Skin epidermis (tissue), 12 donors: ENCODE data around the gene QRFP.
A peak's percentile ranks its signal among the peaks of the same experiment; 100 is the strongest.
"Not testable (repeated sequence)": the region's sequence is repeated elsewhere in the genome, so short reads cannot be mapped to it uniquely, and the experiment has no call there.

ENCODE experiments used
- H3K27ac ChIP-seq, 21 experiments: fragments of 200-600 bp; sonication (generic) in 11 of 21; one replicate each; pipeline ENCODE4 v1.5.0; 2020; ENCODE audit warnings: mild to moderate bottlenecking in 3 of 21, inconsistent platforms in 2 of 21, moderate library complexity in 2 of 21
- H3K4me3 ChIP-seq, 7 experiments: fragments of 200-600 bp; sonication (generic) in 2 of 7; one replicate each; pipeline ENCODE4 v1.5.0; 2020; ENCODE audit warnings: inconsistent platforms in 2 of 7, mild to moderate bottlenecking in 2 of 7, moderate library complexity in 1 of 7

Gene QRFP

DNA sequence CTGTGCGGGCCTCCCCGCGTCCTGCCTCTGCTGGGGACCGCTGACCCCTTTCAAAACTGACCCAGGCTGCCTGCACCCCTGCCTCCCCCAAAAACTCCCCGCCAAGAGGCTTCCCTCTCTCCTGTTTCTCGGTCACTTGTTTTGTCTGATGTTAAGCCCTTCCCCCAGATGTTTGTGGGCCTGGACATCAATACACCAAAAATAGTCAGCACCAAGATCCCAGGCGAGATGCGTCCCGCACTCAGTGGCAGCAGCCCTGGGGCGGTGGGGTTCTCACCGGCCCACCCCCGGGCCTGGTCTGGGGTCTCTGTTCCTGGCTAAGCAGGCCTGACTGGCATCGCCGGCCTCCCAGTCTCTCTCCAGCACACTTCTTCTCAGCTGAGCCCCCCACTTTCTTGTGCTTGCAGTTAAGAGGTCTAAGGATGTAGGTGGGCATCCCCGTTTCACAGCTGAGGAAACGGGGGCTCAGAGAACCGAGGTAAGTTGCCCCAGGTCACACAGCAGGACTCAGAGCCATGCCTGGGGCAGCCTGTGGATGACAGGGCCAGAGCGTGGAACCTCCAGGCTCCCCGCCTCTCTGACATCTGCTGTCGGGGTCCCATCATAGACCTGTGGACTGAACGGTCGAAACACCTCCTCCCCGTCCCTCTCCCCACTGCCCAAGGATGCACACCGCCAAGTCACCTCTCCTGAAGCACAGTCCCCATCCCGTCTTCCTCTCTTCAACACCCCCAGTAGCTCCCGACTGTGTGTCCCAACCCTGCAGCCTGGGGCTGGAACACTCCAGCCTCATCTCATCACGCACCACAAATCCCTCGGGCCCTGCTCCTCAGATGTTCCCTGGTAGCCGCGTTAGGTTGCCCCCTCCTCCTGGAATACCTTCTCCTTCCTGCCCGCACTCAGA lies 25.6 kb upstream of the QRFP start:
- no peak overlapping the region for H3K27ac ChIP-seq
- H3K4me3 ChIP-seq, result no peak overlapping the region

DNA sequence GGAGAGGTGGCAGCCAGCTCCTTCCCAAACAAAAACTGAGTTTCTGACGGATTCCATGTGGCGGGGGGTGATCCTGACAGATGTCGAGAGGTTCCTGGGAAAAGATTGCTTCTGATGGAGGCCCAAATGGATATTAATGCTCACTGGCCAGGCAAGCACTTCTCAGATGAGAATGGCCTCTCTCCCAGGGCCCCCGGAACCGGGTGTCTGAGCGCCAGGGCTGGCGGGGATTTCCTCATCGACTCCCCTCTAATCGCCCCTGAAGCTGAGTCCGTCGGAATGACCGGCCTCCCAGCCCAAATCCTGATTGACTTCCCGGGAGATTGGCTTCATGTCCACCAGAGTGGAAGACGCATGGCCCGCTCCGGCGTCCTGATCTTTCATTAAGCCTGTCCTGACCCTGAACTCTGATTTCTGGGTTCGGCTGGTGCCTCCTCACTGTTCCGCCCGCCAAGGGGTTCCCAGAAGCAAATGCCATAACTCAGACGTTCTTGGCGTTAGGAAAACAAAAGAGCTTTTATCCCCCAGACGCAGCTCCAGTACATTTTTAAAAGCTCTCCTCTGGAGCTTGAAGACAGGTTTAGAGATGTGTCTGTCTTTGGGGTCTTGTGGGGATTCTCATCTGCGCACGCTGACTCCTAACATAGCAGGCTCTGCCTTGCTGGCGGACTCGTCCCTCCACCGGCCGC lies 24.8 kb upstream of the QRFP start:
- Histone ChIP-seq H3K4me3 (no peak overlapping the region), H3K27ac (no peak overlapping the region)

DNA sequence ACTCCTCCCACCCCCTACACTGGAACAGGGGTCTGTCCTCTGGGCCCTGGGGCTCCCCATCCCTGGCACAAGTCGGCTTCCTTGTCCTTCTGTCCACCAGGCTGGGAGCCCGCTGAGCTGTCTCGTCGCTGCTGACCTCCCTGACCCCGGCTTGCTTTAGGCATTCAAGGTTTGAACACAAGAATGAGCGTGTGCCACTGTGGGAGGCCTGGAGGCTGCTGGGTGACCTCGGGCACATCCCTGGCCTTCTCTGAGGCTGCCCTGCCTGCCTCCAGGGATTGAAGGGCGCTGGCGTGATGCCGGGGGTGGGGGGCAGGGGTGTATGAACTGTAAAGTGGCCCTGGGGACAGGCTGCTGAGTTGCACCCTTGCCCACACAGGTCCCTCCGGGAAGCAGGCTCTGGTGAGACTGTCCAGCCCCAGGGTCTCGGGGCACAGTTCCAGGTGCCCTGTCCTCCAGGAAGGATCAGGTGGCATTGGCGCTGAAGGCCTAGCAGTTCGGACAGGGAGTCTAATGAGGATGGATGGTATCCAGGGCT lies 24.2 kb upstream of the QRFP start:
- Histone ChIP-seq H3K27ac (no peak overlapping the region), H3K4me3 (no peak overlapping the region)

DNA sequence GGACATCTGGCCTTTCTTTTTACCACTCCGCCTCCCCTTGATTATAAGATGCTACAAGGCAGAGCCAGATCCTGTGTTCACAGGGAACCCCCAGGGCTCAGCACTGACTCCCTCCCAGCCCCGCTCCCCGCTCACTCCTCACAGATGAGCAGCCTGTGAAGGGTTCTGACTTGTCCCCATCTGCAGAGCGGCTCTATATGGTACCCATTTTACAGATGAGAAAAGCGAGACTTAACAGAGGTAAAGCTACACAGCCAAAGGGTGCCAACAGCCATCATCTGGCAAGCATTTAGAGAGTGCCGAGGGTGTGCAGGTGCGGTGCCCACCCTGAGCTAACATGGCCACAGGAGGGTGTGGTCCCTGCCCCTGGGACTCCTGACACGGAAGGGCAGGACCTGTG lies 23.6 kb upstream of the QRFP start:
- Histone ChIP-seq H3K27ac (no peak overlapping the region), H3K4me3 (no peak overlapping the region)

DNA sequence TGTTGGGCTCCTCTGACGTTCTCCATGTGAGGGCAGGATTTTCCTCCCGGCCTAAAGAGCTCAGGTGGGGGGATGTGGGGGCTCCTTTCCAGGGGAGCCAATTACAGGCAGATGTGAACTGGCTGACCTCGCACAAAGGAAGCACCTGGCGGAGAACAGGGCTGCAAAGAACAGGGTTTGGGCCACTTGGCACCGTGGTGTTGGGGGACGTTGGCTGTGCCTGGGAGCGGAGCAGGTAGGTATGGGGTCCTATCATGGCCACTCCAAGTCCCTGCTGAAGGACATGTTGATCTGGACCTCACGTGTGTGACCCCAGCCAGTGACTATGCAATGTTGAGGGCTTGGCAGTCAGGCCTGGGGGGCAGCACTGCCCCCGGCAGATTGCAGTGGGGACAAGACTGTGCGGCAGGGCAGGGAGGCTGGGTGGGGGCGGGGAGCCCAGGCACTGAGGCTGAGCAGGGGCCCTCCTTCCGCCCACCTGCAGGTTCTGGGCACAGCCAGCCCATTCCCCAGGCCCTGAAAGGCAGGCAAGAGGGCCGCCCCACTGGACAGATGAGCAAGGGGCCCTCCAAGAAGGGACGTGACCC lies 23.0 kb upstream of the QRFP start:
- Histone ChIP-seq H3K27ac (no peak overlapping the region), H3K4me3 (no peak overlapping the region)

DNA sequence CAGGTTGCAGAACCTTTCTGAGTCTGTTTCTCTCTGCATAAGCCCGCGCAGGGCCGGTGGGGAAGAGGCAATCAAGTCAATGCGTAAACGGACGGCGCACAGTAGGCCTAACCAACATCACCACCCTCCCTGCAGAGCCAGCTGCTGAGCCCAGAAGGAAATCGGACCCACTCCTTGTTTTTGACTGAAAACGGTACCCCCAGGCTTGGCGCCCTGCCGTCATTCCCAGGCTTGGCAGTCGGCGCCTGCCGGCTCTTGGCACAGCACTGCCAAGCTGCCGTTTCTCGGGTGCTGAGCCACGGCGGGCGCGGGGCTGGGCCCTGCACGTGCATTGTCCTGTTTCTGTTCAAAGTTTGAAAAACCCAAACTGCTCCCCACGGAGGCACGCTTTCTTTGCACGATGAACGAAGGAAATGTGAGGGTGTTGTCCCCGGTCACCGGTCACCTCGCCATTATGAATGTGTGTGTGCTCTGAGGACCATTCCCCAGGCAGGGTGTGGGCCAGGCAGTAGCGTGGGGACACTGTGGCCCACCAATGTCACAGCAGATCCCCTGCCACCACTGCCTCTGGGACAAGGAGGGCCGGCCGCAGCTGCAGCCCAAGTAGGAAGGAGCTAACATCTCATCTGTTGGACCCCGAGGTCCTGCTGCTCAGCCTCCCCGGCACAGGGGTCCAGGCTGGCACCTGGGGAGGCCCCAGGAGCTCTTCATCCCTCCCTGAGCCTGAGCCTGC lies 22.4 kb upstream of the QRFP start:
- Histone ChIP-seq H3K4me3 (no peak overlapping the region), H3K27ac (no peak overlapping the region)

DNA sequence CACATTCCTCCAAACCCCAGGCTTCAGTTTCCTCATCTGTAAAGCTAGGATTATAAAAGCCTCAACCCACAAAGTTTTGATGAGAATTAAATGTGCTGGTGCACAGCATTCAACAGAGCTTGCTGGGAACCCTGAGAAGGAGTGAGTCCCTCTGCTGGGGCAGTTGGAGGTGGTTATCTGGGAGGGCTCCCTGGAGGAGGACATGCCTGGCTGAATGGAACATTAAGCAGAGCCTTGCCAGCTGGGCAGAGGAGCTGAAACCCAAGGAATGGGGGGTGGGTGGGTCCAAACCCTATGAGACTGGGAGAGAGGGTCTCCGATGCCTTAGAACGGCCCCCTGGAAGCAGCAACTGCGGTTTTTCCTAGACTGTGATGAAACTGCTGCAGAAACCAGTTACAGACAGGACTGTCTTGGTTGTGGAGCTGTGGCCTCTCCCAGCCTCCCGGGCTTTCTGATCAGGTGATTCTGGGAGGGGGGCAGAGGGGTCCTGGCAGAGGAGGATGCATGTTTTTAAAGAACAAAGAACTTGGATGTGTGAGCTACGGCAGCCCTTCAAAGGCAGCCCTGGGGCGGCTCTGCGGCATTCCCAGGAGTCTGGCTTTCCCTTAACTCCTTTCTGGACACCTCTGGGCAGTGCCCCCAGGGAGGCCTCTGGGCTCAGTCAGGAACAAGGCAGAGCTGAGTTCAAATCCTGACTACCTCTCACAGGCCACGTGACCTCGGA lies 21.7 kb upstream of the QRFP start:
- H3K27ac ChIP-seq, result no peak overlapping the region
- H3K4me3 ChIP-seq, result no peak overlapping the region

DNA sequence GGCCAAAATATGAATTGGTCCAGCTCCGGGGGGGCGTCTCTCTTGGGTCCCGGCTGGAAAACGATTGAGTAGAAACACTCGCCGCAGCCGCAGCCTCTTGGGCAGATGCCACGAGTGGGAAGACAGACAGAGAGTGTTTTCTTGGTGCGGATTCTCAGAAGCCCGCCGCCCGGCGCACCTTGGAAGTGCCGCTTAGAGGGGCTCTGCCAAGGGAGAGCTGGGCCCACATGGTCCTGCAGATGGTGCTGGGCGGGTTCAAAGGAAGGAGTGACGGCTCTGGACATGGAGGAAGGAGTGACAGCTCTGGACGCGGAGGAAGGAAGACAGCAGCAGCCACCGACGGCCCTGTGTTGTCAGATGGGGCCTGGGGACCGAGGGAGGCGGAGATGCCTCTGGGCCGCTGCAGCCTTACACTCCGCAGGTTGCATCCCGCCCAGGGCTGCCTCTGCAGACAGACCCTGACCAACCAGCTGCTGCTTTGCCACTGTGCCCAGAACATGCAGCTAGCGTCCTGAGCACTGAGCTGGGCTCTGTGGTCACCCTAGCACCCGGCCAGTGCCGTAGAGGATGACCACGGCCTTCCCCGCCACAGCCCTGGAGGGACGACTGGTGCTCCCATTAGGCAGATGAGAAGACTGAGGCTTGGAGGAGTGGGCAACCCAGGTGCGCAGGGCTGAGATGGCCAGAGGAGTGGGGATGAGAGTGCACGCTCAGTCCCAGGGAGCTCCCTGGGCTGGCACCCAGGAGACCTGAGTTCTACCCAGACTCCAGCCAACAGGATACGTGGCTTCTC lies 20.8 kb upstream of the QRFP start:
- no peak overlapping the region for H3K4me3 ChIP-seq
- no peak overlapping the region for H3K27ac ChIP-seq

DNA sequence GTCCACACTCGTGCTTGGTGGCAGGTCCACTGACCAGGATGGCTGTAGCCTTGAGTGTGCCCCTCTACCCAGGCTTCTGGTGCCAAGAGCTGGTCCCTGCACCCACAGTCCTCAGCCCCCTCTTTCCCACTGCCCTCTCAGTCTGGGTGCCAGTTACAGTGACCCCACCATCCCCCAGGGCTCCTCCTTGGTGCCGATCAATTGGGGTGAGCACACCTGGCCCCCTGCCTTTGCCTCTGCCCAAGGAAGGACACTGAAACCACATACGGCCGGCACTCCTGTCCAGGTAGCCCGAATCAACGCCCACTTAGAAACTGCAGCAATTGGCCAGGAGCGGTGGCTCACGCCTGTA lies 18.5 kb upstream of the QRFP start:
- Histone ChIP-seq H3K4me3 (no peak overlapping the region), H3K27ac (no peak overlapping the region)

DNA sequence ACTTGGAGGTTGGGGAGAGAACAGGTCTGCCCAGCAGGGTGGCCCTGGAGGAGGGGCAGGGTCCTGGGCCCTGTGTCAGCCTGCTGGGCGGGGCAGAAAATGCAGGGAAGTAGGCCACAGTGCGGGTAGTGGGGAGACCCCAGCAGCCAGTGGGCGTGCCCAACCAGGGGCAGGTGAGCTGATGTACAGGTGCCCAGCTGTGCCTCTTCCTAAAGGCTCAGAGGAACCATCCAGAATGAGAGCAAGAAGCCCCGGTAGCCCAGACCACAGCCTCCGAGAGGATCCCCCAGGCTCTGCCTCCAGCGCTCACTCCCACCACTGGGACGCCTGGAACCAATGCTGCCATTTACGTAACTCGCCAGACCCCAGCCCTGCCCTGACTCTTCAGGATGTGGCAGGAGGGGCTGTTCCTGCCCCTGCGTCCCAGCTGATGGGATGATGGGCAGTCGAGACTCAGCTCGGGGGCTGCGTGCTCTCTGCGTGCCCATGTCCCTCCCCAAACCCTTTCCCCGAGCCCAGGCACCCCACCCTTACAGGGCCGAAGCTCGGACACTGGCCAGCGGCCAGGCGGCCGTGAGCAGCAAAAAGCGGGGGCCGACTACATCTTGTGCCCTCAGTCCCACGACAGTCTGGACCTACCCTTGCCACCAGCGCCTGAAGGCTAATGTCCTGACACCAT lies 17.9 kb upstream of the QRFP start:
- Histone ChIP-seq H3K4me3 (no peak overlapping the region), H3K27ac (no peak overlapping the region)

DNA sequence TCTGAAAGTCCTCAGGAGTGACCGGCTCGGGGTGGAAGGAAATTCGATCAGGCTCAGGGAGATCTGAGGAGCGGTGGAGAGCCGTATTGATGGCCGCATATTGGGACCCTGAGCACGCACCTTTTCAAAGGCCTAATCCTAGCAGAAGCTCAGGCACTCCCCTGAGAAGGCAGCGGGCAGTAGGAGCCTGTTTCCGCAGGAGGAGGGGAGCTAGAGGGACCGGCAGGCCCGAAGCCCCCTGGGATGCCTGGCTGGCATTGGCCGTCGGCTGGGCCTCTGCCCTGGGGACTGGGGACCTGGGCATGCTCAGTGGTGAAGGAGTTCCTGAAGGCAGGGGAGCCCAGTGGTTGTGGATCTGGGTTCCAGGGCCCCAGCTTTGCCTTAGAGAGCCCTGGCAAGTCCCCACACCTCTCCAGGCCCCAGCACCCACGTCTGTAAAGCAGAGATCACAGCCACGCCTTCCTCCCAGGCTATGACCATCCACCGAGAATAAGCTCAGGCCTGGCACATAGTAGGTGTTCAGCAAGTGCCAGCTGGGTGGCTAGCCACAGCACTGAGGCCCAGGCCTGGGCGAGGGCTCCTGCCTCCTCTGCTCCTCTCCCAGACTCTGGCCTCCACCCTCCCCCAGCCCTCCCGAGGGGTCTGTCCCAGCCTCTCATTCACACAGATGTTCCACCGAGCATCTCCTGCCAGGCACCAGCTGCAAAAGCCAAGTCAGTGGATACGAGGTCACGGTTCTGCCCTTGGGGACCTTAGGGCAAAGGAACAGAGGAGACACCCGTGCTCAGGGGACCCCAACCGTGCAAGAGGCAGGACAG lies 17.2 kb upstream of the QRFP start:
- Histone ChIP-seq H3K27ac (peak overlapping the region in 1 of 21 experiments; percentile 19), H3K4me3 (no peak overlapping the region)

DNA sequence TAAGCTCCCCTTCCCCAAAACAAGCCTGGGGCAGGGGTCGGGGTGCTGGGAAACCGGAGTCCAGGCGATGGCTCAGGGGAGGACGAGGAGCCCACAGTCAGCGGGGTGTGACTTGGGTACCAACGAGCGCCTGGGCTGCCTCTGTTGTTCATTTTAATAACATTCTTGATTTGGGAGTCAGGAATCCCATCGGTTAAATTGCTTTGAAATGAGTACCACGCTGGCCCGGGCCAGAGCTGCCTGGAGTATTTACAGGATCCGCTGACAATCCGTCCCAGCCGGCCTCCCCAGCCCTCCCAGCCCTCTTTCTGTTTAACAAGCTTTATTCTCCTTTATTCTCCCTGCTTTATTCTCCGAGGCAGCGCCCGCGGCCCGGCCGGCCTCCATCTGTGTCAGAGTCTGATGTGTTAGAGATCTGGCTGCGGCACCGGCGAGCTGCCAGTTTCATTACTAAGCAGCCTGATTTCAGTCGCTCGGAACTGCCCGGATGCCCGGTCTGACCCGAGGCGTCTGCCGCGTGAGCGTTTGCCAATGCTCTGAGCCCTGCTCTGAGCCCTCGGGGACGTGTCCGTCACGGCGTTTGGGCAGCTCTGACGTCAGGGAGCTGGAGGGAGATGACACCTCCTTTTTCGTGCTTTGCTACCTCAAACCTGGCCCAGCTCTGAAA lies 16.5 kb upstream of the QRFP start:
- no peak overlapping the region for H3K4me3 ChIP-seq
- H3K27ac ChIP-seq, result peak overlapping the region in 2 of 21 experiments; percentile 11 to 19

DNA sequence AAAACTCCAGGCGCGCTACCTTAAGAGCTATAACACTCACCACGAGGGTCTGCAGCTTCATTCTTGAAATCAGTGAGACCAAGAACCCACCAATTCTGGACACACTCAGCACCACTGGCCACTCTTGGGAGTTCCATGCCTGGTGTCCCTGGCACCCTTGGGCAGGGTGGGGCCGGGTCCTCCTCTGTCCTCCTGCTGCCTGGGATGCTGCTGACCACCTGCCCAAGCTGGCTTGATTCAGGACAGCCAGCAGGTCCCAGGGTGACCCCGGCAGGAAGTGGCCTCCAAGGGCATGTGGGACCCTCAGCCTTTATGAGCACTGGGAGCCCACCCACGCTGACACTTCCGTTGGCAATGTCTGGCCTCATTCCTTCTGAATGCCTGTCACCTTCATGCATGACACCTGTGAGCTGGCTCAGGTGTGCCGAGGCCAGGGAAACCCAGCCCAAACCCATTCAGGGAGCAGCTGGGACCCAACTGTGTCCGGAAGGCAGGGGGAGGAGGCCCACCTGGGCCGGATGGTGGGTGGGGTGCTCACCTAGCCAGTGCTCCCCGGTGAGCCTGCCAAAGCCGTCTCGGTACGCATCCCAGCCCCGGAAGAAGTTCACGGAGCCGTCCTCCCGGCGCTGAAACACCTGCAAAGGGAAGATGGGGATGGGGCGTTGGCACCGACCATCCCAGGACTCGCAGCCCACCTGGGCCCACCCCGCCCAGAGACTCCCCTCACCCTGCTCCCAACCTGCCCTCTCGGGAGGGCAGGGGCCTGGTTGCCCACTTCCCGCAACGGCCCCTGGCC lies 14.8 kb upstream of the QRFP start:
- H3K4me3 ChIP-seq, result no peak overlapping the region
- H3K27ac ChIP-seq, result no peak overlapping the region

DNA sequence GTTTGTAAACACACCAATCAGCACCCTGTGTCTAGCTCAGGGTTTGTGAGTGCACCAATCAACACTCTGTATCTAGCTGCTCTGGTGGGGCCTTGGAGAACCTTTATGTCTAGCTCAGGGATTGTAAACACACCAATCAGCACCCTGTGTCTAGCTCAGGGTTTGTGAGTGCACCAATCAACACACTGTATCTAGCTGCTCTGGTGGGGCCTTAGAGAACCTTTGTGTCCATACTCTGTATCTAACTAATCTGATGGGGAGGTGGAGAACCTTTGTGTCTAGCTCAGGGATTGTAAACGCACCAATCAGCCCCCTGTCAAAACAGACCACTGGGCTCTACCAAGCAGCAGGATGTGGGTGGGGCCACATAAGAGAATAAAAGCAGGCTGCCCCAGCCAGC lies 14.1 kb upstream of the QRFP start:
- not testable (repeated sequence) for H3K27ac ChIP-seq

DNA sequence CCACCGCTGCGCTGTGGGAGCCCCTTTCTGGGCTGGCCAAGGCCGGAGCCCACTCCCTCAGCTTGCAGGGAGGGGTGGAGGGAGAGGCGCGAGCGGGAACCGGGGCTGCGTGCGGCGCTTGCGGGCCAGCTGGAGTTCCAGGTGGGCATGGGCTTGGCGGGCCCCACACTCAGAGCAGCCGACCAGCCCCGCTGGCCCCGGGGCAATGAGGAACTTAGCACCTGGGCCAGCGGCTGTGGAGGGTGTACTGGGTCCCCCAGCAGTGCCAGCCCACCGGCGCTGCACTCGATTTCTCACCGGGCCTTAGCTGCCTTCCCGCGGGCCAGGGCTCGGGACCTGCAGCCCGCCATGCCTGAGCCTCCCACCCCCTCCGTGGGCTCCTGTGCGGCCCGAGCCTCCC lies 13.4 kb upstream of the QRFP start:
- H3K4me3 ChIP-seq, H3K27ac ChIP-seq: not testable (repeated sequence)

More for the DNA sequence above, 14.1 kb upstream of the QRFP start:
- not testable (repeated sequence) for H3K4me3 ChIP-seq

DNA sequence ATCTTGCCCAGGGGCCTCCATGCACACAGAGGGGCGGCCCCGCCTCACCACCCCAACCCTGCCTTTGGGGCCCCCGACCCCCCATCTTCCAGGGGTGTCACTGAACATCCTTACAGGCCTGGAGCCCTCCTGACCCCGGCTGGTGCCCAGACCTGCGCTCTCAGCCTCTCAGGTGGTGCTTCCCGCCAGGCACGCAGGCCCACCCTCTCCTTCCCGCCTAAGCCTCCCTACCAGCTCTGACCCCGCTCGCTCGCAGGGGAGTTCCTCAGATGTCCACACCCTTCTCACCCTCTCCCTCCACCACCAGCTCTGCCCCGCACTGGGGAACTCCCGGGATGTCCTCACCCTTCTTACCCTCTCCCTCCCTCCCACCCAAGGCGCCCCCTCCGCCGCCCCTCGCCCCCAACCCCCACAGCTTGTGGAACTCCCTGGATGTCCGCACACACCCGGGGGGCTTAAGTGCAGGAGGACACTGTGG lies 12.3 kb upstream of the QRFP start:
- Histone ChIP-seq H3K4me3 (no peak overlapping the region), H3K27ac (no peak overlapping the region)
